ENCODE data around the gene ZSCAN21. TPM values are rescaled to one million over a fixed set of nuclear protein-coding genes. Genes with fewer than 3 reads are reported as not detected.

ZSCAN21 gene
- total and polyA plus RNA-seq, 8 donors, result 6.5 to 27.1 (median 24.1) TPM

GRCh38 chr7:100038326-100038725 is 11.2 kb upstream of the ZSCAN21 start:
- no peak for TF ChIP-seq CTCF (IDR thresholded peaks at IDR 0.05)
- Histone ChIP-seq H3K4me1 (peaks cover 6 to 20% of the 10 kb centered on the region in 2 donors), H3K9me3 (no peaks in the 10 kb centered on the region), H3K36me3 (peaks cover 0 to 34% of the 10 kb centered on the region in 2 donors), H3K27ac (no peak overlapping the region), H3K4me3 (no peak overlapping the region), H3K27me3 (no peaks in the 10 kb centered on the region)
- ATAC-seq (no peak), DNase-seq (no peak)
- intact Hi-C loops (cut with DNase I), result no loop called here

- no peaks in the 10 kb centered on the region for H3K9me3 ChIP-seq
- ATAC-seq (no peak), DNase-seq (no peak)
- no peak overlapping the region for H3K27ac ChIP-seq
- intact Hi-C loops (cut with DNase I), result no loop called here
- no peaks in the 10 kb centered on the region for H3K27me3 ChIP-seq
- H3K4me3 ChIP-seq, result no peak overlapping the region
- TF ChIP-seq CTCF (IDR thresholded peaks at IDR 0.05), result no peak
- H3K4me1 ChIP-seq, result peaks cover 6 to 20% of the 10 kb centered on the region in 2 donors
- H3K36me3 ChIP-seq, result peaks cover 0 to 12% of the 10 kb centered on the region in 2 donors
These were observed 9.0 kb upstream of the ZSCAN21 start for GRCh38 chr7:100040575-100040974.

GRCh38 chr7:100044718-100045117 is 4.9 kb upstream of the ZSCAN21 start:
- Histone ChIP-seq H3K36me3 (no peaks in the 10 kb centered on the region), H3K27ac (no peak overlapping the region), H3K9me3 (no peaks in the 10 kb centered on the region), H3K4me1 (peaks cover 0 to 2% of the 10 kb centered on the region in 2 donors), H3K27me3 (no peaks in the 10 kb centered on the region), H3K4me3 (no peak overlapping the region)
- ATAC-seq (no peak), DNase-seq (no peak)
- intact Hi-C loops (cut with DNase I), result no loop called here
- TF ChIP-seq CTCF (IDR thresholded peaks at IDR 0.05), result no peak

- Histone ChIP-seq H3K27me3 (no peaks in the 10 kb centered on the region), H3K36me3 (no peaks in the 10 kb centered on the region), H3K27ac (no peak overlapping the region), H3K4me3 (no peak overlapping the region), H3K4me1 (peaks cover 0 to 10% of the 10 kb centered on the region in 2 donors), H3K9me3 (no peaks in the 10 kb centered on the region)
- intact Hi-C loops (cut with DNase I), result no loop called here
- DNase-seq, result no peak
- TF ChIP-seq CTCF (IDR thresholded peaks at IDR 0.05), result no peak
- ATAC-seq, result no peak
These were observed 894 bp upstream of the ZSCAN21 start for GRCh38 chr7:100048680-100049079.

GRCh38 chr7:100051611-100052010 is 2.0 kb downstream of the ZSCAN21 start:
- no peak for ATAC-seq

More at GRCh38 chr7:100051611-100052010, 2.0 kb downstream of the ZSCAN21 start:
- peaks cover 0 to 10% of the 10 kb centered on the region in 2 donors for H3K4me1 ChIP-seq
- no peak for DNase-seq
- H3K27ac ChIP-seq, result no peak overlapping the region
- TF ChIP-seq CTCF (IDR thresholded peaks at IDR 0.05), result no peak
- intact Hi-C loops (cut with DNase I), result no loop called here
- H3K36me3 ChIP-seq, result no peaks in the 10 kb centered on the region
- no peaks in the 10 kb centered on the region for H3K9me3 ChIP-seq
- no peaks in the 10 kb centered on the region for H3K27me3 ChIP-seq
- H3K4me3 ChIP-seq, result no peak overlapping the region

Data from left lung (tissue), 10 donors.